GM19395 (cell line): Measurements from ENCODE around the gene MAGI2.
"Not testable (repeated sequence)": the region's sequence is repeated elsewhere in the genome, so short reads cannot be mapped to it uniquely, and the experiment has no call there.

ENCODE experiments used
- ATAC-seq: cut with Tn5 transposase; IDR thresholded peaks from one replicate; pipeline ENCODE4 v1.9.1; 2021; ENCODE audit warnings: mild to moderate bottlenecking, moderate library complexity; ENCODE audit not compliant: unreplicated experiment

MAGI2 gene

GRCh38 chr7:78587443-78588044 is 865.9 kb downstream of the MAGI2 start:
- no peak for ATAC-seq

GRCh38 chr7:78585980-78586379 is 867.5 kb downstream of the MAGI2 start:
- ATAC-seq = no peak

GRCh38 chr7:78578686-78579085 is 874.8 kb downstream of the MAGI2 start:
- ATAC-seq = no peak

- ATAC-seq = not testable (repeated sequence)
Observed at GRCh38 chr7:78577174-78577952, 876.1 kb downstream of the MAGI2 start.

- ATAC-seq = no peak
Observed at GRCh38 chr7:78576236-78576635, 877.2 kb downstream of the MAGI2 start.

GRCh38 chr7:78571292-78571691 is 882.2 kb downstream of the MAGI2 start:
- no peak for ATAC-seq

GRCh38 chr7:78568690-78569089 is 884.8 kb downstream of the MAGI2 start:
- ATAC-seq = no peak

GRCh38 chr7:78567836-78568235 is 885.6 kb downstream of the MAGI2 start:
- no peak for ATAC-seq

- no peak for ATAC-seq
Observed at GRCh38 chr7:78565784-78566183, 887.7 kb downstream of the MAGI2 start.

GRCh38 chr7:78563191-78563590 is 890.3 kb downstream of the MAGI2 start:
- no peak for ATAC-seq

GRCh38 chr7:78562191-78562590 is 891.3 kb downstream of the MAGI2 start:
- ATAC-seq = no peak

- no peak for ATAC-seq
Observed at GRCh38 chr7:78558566-78558965, 894.9 kb downstream of the MAGI2 start.

- ATAC-seq = no peak
Observed at GRCh38 chr7:78543976-78544375, 909.5 kb downstream of the MAGI2 start.

- ATAC-seq = no peak
Observed at GRCh38 chr7:78542981-78543380, 910.5 kb downstream of the MAGI2 start.

- no peak for ATAC-seq
Observed at GRCh38 chr7:78542541-78542940, 910.9 kb downstream of the MAGI2 start.

- no peak for ATAC-seq
Observed at GRCh38 chr7:78539825-78540224, 913.6 kb downstream of the MAGI2 start.

GRCh38 chr7:78535655-78536054 is 917.8 kb downstream of the MAGI2 start:
- ATAC-seq = no peak

- no peak for ATAC-seq
Observed at GRCh38 chr7:78530351-78530750, 923.1 kb downstream of the MAGI2 start.

GRCh38 chr7:78529392-78529791 is 924.1 kb downstream of the MAGI2 start:
- ATAC-seq = no peak

- ATAC-seq = no peak
Observed at GRCh38 chr7:78528964-78529363, 924.5 kb downstream of the MAGI2 start.

GRCh38 chr7:78523930-78524329 is 929.5 kb downstream of the MAGI2 start:
- no peak for ATAC-seq

- ATAC-seq = no peak
Observed at GRCh38 chr7:78521961-78522360, 931.5 kb downstream of the MAGI2 start.

- no peak for ATAC-seq
Observed at GRCh38 chr7:78516450-78516849, 937.0 kb downstream of the MAGI2 start.
